Cardiac fibroblast (primary cell): ENCODE results near the gene FBXW2.

Source experiments
- DNase-seq, 2 donors: peaks; one replicate each; pipeline versions ENCODE4 v3.0.0 to v3.0.0-alpha.2; 2010; ENCODE audit warnings: low read depth in 2 of 2
- H3K4me3 ChIP-seq, 2 donors: replicated peaks in 1 of 2; 1 replicate in 1 of 2; 2 replicates in 1 of 2; pipeline ENCODE4 v1.5.1; 2011; ENCODE audit warnings: low read depth in 2 of 2, low read length in 2 of 2, mild to moderate bottlenecking in 2 of 2, moderate library complexity in 1 of 2
- CTCF ChIP-seq: IDR thresholded peaks from one replicate; pipeline ENCODE4 v1.5.1; 2011; ENCODE audit warnings: low read depth, mild to moderate bottlenecking, low read length, inconsistent platforms

FBXW2 gene

GRCh38 chr9:120761006-120761405, 32.2 kb downstream of the FBXW2 start:
- DNase-seq: no peak
- no peak overlapping the region for H3K4me3 ChIP-seq
- TF ChIP-seq CTCF: no peak

GRCh38 chr9:120759755-120760400, 33.3 kb downstream of the FBXW2 start:
- TF ChIP-seq CTCF: no peak
- no peak for DNase-seq
- no peak overlapping the region for H3K4me3 ChIP-seq

- TF ChIP-seq CTCF: no peak
- DNase-seq: no peak
- H3K4me3 ChIP-seq: no peak overlapping the region
Measured at GRCh38 chr9:120758544-120758943, 34.7 kb downstream of the FBXW2 start.

- no peak for DNase-seq
- no peak overlapping the region for H3K4me3 ChIP-seq
- no peak for TF ChIP-seq CTCF
Measured at GRCh38 chr9:120757026-120757913, 35.9 kb downstream of the FBXW2 start.

GRCh38 chr9:120756531-120756930, 36.7 kb downstream of the FBXW2 start:
- no peak overlapping the region for H3K4me3 ChIP-seq
- no peak for TF ChIP-seq CTCF
- no peak for DNase-seq

GRCh38 chr9:120755810-120756434, 37.3 kb downstream of the FBXW2 start:
- peak; percentile 58 to 63 for DNase-seq
- TF ChIP-seq CTCF: peak; percentile 80

More at GRCh38 chr9:120755810-120756434, 37.3 kb downstream of the FBXW2 start:
- H3K4me3 ChIP-seq: no peak overlapping the region
